Measurements from ENCODE around the gene DNAH11. TPM values are rescaled to one million over a fixed set of nuclear protein-coding genes. Genes with fewer than 3 reads are reported as not detected.
"Not testable (repeated sequence)": the region's sequence is repeated elsewhere in the genome, so short reads cannot be mapped to it uniquely, and the experiment has no call there.

Gene DNAH11
- total RNA-seq, 1 donor from 2014 or later = 6.1 TPM

GRCh38 chr7:21656796-21657195, 114.0 kb downstream of the DNAH11 start:
- DNase-seq = no peak

DNA sequence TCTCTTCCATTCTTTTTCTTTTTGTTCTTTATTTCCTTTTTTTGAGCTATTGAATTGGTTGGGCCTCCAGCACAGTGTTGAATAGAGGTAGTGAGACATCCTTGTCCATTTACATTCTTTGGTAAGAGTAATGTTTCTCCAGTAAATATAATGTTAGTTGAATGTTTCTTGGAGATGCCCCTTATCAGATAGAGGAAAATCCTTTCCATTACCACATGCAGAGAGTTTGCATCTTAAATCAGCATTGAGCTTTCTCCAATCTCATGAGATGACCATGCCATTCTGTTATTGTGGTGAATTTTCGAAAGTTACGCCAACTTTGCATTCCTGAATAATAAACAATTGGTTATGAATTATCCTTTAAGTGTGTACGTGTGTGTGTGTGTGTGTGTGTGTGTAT, 127.7 kb downstream of the DNAH11 start:
- intact Hi-C loops (cut with micrococcal nuclease) = no loop called here
- Mint-ChIP-seq H3K27me3 (peaks cover 4% of the 10 kb centered on the region), H3K27ac (no peak overlapping the region), H3K9me3 (no peaks in the 10 kb centered on the region), H3K4me1 (peaks cover 3% of the 10 kb centered on the region), H3K36me3 (ENCODE audit: low read depth) (no peaks in the 10 kb centered on the region), H3K4me3 (no peak overlapping the region)
- DNase-seq = no peak

More at GRCh38 chr7:21656796-21657195, 114.0 kb downstream of the DNAH11 start:
- Mint-ChIP-seq H3K27me3 (peaks cover 2% of the 10 kb centered on the region), H3K4me3 (no peak overlapping the region), H3K36me3 (ENCODE audit: low read depth) (no peaks in the 10 kb centered on the region), H3K27ac (no peak overlapping the region), H3K9me3 (no peaks in the 10 kb centered on the region), H3K4me1 (no peaks in the 10 kb centered on the region)
- intact Hi-C loops (cut with micrococcal nuclease) = no loop called here

GRCh38 chr7:21671859-21672258, 129.0 kb downstream of the DNAH11 start:
- peaks cover 3% of the 10 kb centered on the region for H3K4me1 Mint-ChIP-seq
- H3K27ac Mint-ChIP-seq = no peak overlapping the region
- H3K27me3 Mint-ChIP-seq = no peaks in the 10 kb centered on the region
- no peaks in the 10 kb centered on the region for H3K9me3 Mint-ChIP-seq
- H3K4me3 Mint-ChIP-seq = no peak overlapping the region
- H3K36me3 Mint-ChIP-seq (ENCODE audit: low read depth) = no peaks in the 10 kb centered on the region
- intact Hi-C loops (cut with micrococcal nuclease) = no loop called here
- DNase-seq = no peak

DNA sequence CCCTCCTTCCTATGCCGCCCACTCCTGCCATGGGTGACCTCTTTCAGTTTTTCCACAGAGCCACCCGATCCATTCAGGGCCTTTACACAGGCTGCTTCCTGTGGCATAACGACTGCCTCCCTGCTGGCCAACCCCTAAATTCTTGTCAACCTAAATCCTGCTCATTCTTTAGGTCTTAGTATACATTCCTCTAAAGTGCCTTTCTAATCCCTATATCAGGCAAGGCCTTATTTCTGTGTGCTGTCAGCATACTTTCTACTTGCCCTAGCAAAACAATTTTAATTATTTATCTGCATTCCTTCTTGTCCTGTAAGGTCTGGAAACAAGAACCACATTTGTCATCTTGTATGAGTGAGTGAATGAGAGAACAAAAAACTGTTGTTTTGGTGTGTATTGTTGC, 132.4 kb downstream of the DNAH11 start:
- peaks cover 3% of the 10 kb centered on the region for H3K4me1 Mint-ChIP-seq

GRCh38 chr7:21690705-21691104, 147.9 kb downstream of the DNAH11 start:
- no peak for DNase-seq
- H3K36me3 Mint-ChIP-seq (ENCODE audit: low read depth) = no peaks in the 10 kb centered on the region
- no peak overlapping the region for H3K27ac Mint-ChIP-seq
- no peak overlapping the region for H3K4me3 Mint-ChIP-seq
- intact Hi-C loops (cut with micrococcal nuclease) = no loop called here
- H3K4me1 Mint-ChIP-seq = no peaks in the 10 kb centered on the region
- H3K27me3 Mint-ChIP-seq = no peaks in the 10 kb centered on the region
- H3K9me3 Mint-ChIP-seq = no peaks in the 10 kb centered on the region

More for the DNA sequence above, 132.4 kb downstream of the DNAH11 start:
- Mint-ChIP-seq H3K27ac (no peak overlapping the region), H3K36me3 (ENCODE audit: low read depth) (no peaks in the 10 kb centered on the region), H3K9me3 (peaks cover 4% of the 10 kb centered on the region), H3K4me3 (no peak overlapping the region), H3K27me3 (no peaks in the 10 kb centered on the region)
- intact Hi-C loops (cut with micrococcal nuclease) = no loop called here
- no peak for DNase-seq

DNA sequence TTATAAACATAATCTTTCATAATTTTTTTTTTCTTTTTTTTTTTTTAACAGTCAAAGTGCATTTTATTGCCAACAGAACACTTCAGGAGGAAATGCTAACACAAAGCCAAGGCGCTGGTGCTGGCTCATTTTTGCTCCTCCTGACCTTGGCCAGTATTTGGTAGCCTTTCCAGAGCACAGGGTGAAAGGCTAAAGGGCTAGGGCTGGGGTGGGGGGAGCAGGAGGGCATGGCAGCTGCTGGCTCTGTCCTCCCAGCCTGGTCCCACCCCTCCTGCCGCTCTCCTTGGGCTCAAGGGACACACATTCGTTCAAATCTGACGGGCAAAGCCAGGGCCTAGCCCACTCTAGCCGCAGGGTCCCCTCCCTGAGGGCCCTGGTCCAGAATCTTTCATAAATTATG, 148.3 kb downstream of the DNAH11 start:
- H3K9me3 Mint-ChIP-seq; H3K4me1 Mint-ChIP-seq; H3K27me3 Mint-ChIP-seq; H3K36me3 Mint-ChIP-seq (ENCODE audit: low read depth); H3K4me3 Mint-ChIP-seq; intact Hi-C loops (cut with micrococcal nuclease); DNase-seq; H3K27ac Mint-ChIP-seq: not testable (repeated sequence)

GRCh38 chr7:21700587-21700986, 157.7 kb downstream of the DNAH11 start:
- H3K27ac Mint-ChIP-seq; intact Hi-C loops (cut with micrococcal nuclease); H3K4me3 Mint-ChIP-seq; H3K36me3 Mint-ChIP-seq (ENCODE audit: low read depth); DNase-seq; H3K9me3 Mint-ChIP-seq; H3K4me1 Mint-ChIP-seq; H3K27me3 Mint-ChIP-seq: not testable (repeated sequence)

GRCh38 chr7:21702303-21702702, 159.5 kb downstream of the DNAH11 start:
- no peak for DNase-seq
- Mint-ChIP-seq H3K36me3 (ENCODE audit: low read depth) (peaks cover 1% of the 10 kb centered on the region), H3K9me3 (no peaks in the 10 kb centered on the region), H3K27me3 (no peaks in the 10 kb centered on the region), H3K27ac (no peak overlapping the region), H3K4me3 (no peak overlapping the region), H3K4me1 (no peaks in the 10 kb centered on the region)
- intact Hi-C loops (cut with micrococcal nuclease) = no loop called here

GRCh38 chr7:21704359-21704758, 161.5 kb downstream of the DNAH11 start:
- Mint-ChIP-seq H3K27ac (no peak overlapping the region), H3K4me3 (no peak overlapping the region), H3K36me3 (ENCODE audit: low read depth) (peaks cover 1% of the 10 kb centered on the region), H3K9me3 (no peaks in the 10 kb centered on the region), H3K27me3 (no peaks in the 10 kb centered on the region), H3K4me1 (no peaks in the 10 kb centered on the region)
- intact Hi-C loops (cut with micrococcal nuclease) = no loop called here
- DNase-seq = no peak

DNA sequence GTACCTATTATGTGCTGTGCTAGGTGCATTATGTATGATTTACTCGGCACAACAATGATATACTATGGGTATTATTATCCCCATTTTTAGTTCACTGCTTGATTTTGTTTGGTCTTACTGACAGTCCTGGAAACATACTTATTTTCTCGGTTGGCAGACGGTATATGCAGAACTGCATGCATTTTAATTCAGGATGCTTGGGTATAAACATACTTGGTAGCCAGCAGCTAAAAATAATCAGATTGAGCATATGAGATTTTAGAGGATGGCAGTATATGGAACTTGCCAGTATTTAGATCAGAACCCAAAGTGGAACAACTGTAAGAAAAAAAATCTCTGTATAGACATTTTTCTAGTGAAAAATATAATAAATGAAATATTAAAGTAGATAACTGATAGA, 163.3 kb downstream of the DNAH11 start:
- Mint-ChIP-seq H3K27ac (no peak overlapping the region), H3K36me3 (ENCODE audit: low read depth) (no peaks in the 10 kb centered on the region), H3K4me1 (no peaks in the 10 kb centered on the region), H3K27me3 (no peaks in the 10 kb centered on the region), H3K9me3 (no peaks in the 10 kb centered on the region), H3K4me3 (no peak overlapping the region)
- intact Hi-C loops (cut with micrococcal nuclease) = no loop called here
- no peak for DNase-seq

GRCh38 chr7:21707566-21707965, 164.7 kb downstream of the DNAH11 start:
- intact Hi-C loops (cut with micrococcal nuclease) = no loop called here
- Mint-ChIP-seq H3K27me3 (no peaks in the 10 kb centered on the region), H3K4me1 (no peaks in the 10 kb centered on the region), H3K27ac (no peak overlapping the region), H3K4me3 (no peak overlapping the region), H3K36me3 (ENCODE audit: low read depth) (no peaks in the 10 kb centered on the region), H3K9me3 (no peaks in the 10 kb centered on the region)
- DNase-seq = no peak

- no peak overlapping the region for H3K4me3 Mint-ChIP-seq
- no peaks in the 10 kb centered on the region for H3K36me3 Mint-ChIP-seq (ENCODE audit: low read depth)
- no peaks in the 10 kb centered on the region for H3K4me1 Mint-ChIP-seq
- no peaks in the 10 kb centered on the region for H3K9me3 Mint-ChIP-seq
- intact Hi-C loops (cut with micrococcal nuclease) = no loop called here
- no peak overlapping the region for H3K27ac Mint-ChIP-seq
- DNase-seq = no peak
- H3K27me3 Mint-ChIP-seq = no peaks in the 10 kb centered on the region
These were observed 165.3 kb downstream of the DNAH11 start for GRCh38 chr7:21708096-21708495.

DNA sequence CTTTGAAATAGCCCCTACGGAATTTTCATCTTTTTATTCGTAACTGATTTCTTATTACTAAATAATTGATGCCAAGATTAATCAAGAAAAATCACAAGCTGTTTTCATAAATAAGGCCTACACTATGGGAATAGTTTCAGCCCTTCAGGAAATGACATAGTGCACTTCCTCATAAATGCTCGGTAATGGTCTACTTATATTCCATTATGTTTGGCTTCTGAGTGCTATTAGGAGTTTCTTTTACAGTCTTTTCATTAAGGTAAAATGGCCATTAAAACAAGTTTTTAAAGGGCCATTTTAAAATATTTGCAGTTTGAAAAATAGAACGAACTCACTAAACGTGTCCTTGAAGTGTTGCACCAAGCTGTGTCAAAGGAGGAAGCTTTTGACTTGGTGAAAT, 174.5 kb downstream of the DNAH11 start:
- no peaks in the 10 kb centered on the region for H3K4me1 Mint-ChIP-seq
- DNase-seq = no peak
- no peak overlapping the region for H3K27ac Mint-ChIP-seq
- intact Hi-C loops (cut with micrococcal nuclease) = no loop called here
- no peaks in the 10 kb centered on the region for H3K9me3 Mint-ChIP-seq
- H3K4me3 Mint-ChIP-seq = no peak overlapping the region
- H3K36me3 Mint-ChIP-seq (ENCODE audit: low read depth) = no peaks in the 10 kb centered on the region
- peaks cover 2% of the 10 kb centered on the region for H3K27me3 Mint-ChIP-seq

DNA sequence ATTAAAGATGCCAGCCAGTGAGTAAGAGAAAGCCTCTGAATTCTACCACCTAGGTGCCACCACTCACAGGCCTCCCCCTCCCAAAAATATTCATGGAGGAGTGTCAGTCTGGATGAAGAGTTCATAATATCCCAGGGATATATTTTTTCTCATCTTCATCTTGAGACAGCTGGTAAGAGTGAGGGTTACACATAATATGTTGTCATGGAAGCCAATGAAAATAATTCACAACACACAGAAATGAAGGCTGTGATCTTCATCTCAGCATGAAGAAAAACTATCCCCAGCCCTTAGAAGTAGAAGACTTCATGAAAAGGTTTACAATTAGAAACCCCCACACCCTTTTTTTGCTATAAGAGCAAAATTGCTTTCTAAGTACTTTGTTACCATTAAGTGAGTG, 175.6 kb downstream of the DNAH11 start:
- H3K27me3 Mint-ChIP-seq = peaks cover 1% of the 10 kb centered on the region
- H3K36me3 Mint-ChIP-seq (ENCODE audit: low read depth) = no peaks in the 10 kb centered on the region
- no peak overlapping the region for H3K4me3 Mint-ChIP-seq
- no peaks in the 10 kb centered on the region for H3K4me1 Mint-ChIP-seq
- H3K9me3 Mint-ChIP-seq = no peaks in the 10 kb centered on the region
- intact Hi-C loops (cut with micrococcal nuclease) = no loop called here
- DNase-seq = no peak
- no peak overlapping the region for H3K27ac Mint-ChIP-seq

DNA sequence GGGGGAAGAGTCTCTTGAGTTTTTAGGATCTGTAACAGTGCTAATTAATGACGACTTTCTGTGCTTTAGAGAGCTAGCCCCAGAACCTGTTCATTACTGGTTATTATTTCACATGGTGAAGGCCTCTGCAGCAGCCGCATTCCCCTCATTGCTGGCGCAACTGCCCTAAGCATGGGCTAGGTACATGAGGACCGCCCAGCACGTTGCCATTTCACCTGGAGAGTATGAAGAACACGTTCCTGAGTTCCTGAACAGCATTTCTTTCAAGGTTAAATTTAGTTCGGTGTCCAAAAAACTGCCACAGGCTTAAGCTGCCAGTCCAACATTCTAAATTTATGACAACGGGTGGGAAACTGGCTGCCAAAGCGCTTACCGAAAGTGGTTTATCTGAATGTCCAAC, 177.0 kb downstream of the DNAH11 start:
- Mint-ChIP-seq H3K27me3 (no peaks in the 10 kb centered on the region), H3K36me3 (ENCODE audit: low read depth) (no peaks in the 10 kb centered on the region), H3K27ac (no peak overlapping the region), H3K9me3 (no peaks in the 10 kb centered on the region), H3K4me3 (no peak overlapping the region), H3K4me1 (no peaks in the 10 kb centered on the region)
- DNase-seq = no peak
- intact Hi-C loops (cut with micrococcal nuclease) = no loop called here

Measured in activated CD4-positive, alpha-beta T cell treated with anti-CD3 and anti-CD28 coated beads, Interleukin-2, amount 10 ng/mL, durations not matched to agents 24 days and 14 days (primary cell).